Neutrophil (primary cell): ENCODE results near the gene WARS2.
"Not testable (repeated sequence)": the region's sequence is repeated elsewhere in the genome, so short reads cannot be mapped to it uniquely, and the experiment has no call there.

Experiments
- H3K27ac ChIP-seq: fragments of 200-600 bp; sonication (generic); 2 replicates; pipeline ENCODE4 v1.5.1; 2016; ENCODE audit warnings: mild to moderate bottlenecking, moderate library complexity
- H3K27me3 ChIP-seq: fragments of 200-600 bp; sonication (generic); 2 replicates; pipeline ENCODE4 v1.6.0; 2016; ENCODE audit warnings: mild to moderate bottlenecking
- H3K36me3 ChIP-seq: fragments of 200-600 bp; sonication (generic); 2 replicates; pipeline ENCODE4 v1.5.1; 2017
- H3K4me1 ChIP-seq, 2 experiments: fragments of 200-600 bp in 1 of 2; sonication (generic) in 1 of 2; 1 replicate in 1 of 2; 2 replicates in 1 of 2; pipeline versions ENCODE4 v1.5.1 to v1.6.1; 2013 to 2016; ENCODE audit warnings: low read depth in 1 of 2, low read length in 1 of 2, mild to moderate bottlenecking in 1 of 2, moderate library complexity in 1 of 2; ENCODE audit not compliant: control insufficient read depth in 1 of 2, insufficient read depth in 1 of 2
- H3K4me3 ChIP-seq, 2 experiments: fragments of 200-600 bp in 1 of 2; sonication (generic) in 1 of 2; 1 replicate in 1 of 2; 2 replicates in 1 of 2; pipeline ENCODE4 v1.5.1; 2013 to 2016; ENCODE audit warnings: low read depth in 1 of 2, low read length in 1 of 2, mild to moderate bottlenecking in 1 of 2, moderate library complexity in 1 of 2
- H3K9me3 ChIP-seq: fragments of 200-600 bp; sonication (generic); 2 replicates; pipeline ENCODE4 v1.5.1; 2016
- CTCF ChIP-seq: fragments of 200-600 bp; sonication (generic); IDR thresholded peaks from 2 replicates; pipeline ENCODE4 v1.5.1; 2016; ENCODE audit warnings: antibody characterized with exemption

The WARS2 gene

DNA sequence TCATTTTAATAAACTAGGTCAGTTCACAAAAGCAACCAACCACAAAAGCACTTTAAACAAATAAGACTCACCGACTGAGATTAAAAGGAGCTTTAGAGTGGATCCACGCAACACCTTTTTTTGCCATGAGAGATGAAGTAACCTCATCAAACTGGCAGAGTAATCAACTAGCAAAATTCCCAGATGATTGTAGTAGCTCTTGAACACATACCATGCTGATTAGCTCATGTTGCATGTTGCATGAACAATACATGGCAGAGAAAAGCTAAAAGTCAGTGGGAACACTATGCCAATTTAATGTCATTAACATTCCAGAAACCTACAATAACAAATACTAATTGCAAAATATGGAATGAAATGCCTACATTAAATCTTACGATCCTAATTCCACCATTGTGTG, 4.1 kb downstream of the WARS2 start:
- Histone ChIP-seq H3K27me3 (no peaks in the 10 kb centered on the region), H3K27ac (no peak overlapping the region), H3K4me1 (peaks cover 16% of the 10 kb centered on the region in 2 experiments), H3K9me3 (no peaks in the 10 kb centered on the region), H3K4me3 (no peak overlapping the region), H3K36me3 (no peaks in the 10 kb centered on the region)
- no peak for TF ChIP-seq CTCF

DNA sequence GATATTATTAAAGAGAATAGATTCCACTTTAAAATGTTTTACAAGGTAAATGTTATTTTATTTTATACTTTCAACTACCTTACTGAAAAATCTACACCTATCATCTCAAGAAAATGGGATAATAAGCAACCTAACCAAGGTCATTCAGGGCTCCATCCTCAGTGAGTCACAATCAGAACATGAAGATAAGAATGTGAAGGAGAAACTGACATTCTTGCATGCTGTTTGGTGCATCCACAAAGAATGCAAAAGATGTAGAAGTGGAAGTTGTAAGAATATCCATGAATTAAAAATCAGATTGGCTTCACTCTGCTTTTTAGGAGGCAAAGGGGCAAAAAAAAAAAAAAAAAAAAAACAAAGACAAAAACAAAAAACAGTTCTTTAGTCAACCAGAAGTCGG, 6.5 kb downstream of the WARS2 start:
- Histone ChIP-seq H3K27me3 (no peaks in the 10 kb centered on the region), H3K4me1 (no peaks in the 10 kb centered on the region), H3K27ac (no peak overlapping the region), H3K9me3 (no peaks in the 10 kb centered on the region), H3K36me3 (no peaks in the 10 kb centered on the region), H3K4me3 (no peak overlapping the region)
- TF ChIP-seq CTCF: no peak

DNA sequence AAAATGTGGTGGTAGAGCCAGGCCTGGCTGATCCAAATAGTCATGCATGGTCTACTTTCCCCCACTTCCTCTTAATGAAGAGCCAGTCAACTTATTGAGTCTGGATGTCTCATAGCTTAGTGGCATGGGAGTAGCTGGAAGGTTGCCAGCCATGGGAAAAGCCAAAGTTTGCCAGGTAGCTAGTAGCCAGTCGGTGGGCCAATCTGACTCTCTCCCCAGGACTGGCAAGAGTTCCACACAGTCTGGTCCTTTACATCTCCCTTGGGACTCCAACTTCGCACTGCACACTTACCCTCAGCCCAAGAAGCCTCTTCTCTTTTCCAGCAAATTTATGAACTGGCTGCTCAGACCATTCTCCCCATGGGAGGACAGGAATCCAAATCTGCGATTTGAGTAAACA, 8.3 kb downstream of the WARS2 start:
- Histone ChIP-seq H3K9me3 (no peaks in the 10 kb centered on the region), H3K27me3 (no peaks in the 10 kb centered on the region), H3K4me3 (no peak overlapping the region), H3K27ac (no peak overlapping the region), H3K4me1 (no peaks in the 10 kb centered on the region), H3K36me3 (no peaks in the 10 kb centered on the region)
- no peak for TF ChIP-seq CTCF

DNA sequence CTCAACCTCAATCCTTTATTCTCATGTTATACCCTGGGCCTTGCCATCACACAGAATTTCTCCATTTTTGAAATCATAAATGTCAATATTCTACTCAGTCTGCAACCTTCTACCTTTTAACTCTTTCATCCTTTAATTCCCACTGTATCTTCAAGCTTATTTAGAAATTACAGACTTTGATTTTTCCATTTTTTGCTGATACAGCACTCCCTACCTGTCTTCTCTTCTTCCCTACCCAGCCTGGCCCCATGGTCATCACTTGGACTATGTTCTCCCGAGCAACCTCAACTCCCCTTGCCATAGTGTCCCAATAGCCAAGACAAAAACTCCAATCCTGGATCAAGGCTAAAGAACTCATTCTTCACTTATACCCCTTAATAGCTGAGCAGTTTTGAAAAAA, 14.6 kb downstream of the WARS2 start:
- Histone ChIP-seq H3K27me3 (no peaks in the 10 kb centered on the region), H3K4me1 (no peaks in the 10 kb centered on the region), H3K27ac (no peak overlapping the region), H3K36me3 (no peaks in the 10 kb centered on the region), H3K4me3 (no peak overlapping the region), H3K9me3 (no peaks in the 10 kb centered on the region)
- no peak for TF ChIP-seq CTCF

- H3K36me3 ChIP-seq: no peaks in the 10 kb centered on the region
- no peak overlapping the region for H3K27ac ChIP-seq
- no peak overlapping the region for H3K4me3 ChIP-seq
Observed at GRCh38 chr1:119124764-119125163, 15.7 kb downstream of the WARS2 start.

DNA sequence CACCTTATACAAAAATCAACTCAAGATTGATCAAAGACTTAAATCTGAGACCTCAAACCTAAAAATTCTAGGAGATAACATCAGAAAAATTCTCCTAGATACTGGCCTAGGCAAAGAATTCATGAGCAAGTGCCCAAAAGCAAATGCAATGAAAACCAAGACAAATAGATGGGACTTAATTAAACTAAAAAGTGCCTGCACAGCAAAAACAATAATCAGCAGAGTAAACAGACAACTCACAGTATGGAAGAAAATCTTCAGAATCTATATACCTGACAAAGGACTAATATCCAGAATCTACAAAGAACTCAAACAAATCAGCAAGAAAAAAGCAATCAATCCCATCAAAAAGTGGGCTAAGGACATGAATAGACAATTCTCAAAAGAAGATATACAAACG, 18.6 kb downstream of the WARS2 start:
- not testable (repeated sequence) for H3K9me3 ChIP-seq, H3K27me3 ChIP-seq

More at GRCh38 chr1:119124764-119125163, 15.7 kb downstream of the WARS2 start:
- Histone ChIP-seq H3K4me1 (no peaks in the 10 kb centered on the region), H3K9me3 (no peaks in the 10 kb centered on the region), H3K27me3 (no peaks in the 10 kb centered on the region)
- no peak for TF ChIP-seq CTCF

More for the DNA sequence above, 18.6 kb downstream of the WARS2 start:
- H3K4me3 ChIP-seq, H3K4me1 ChIP-seq, H3K27ac ChIP-seq, H3K36me3 ChIP-seq: not testable (repeated sequence)
